HEK293 (cell line): ENCODE results near the gene HOXA11.

ENCODE experiments used
- CTCF ChIA-PET: fragments of 350-600 bp; formaldehyde crosslinking; extraction: SDS; loops from one replicate; lab custom pipeline; 2021; ENCODE audit warnings: antibody characterized with exemption; lab: Yijun Ruan, JAX
- POLR2A ChIA-PET: fragments of 300-600 bp; formaldehyde crosslinking; extraction: SDS; loops from one replicate; lab custom pipeline; 2020; ENCODE audit warnings: antibody characterized with exemption, inconsistent platforms; lab: Yijun Ruan, JAX
- H3K27ac ChIP-seq: fragments of 200-500 bp; sonication (Bioruptor generic); 2 replicates; pipeline ENCODE4 v1.5.1; 2014; ENCODE audit warnings: low read depth, low read length, control low read depth, inconsistent platforms; ENCODE audit errors: extremely low read depth
- H3K36me3 ChIP-seq, 2 experiments: fragments of 200-500 bp in 1 of 2; sonication (Bioruptor generic) in 1 of 2; 1 replicate in 1 of 2; 2 replicates in 1 of 2; pipeline ENCODE4 v1.5.1; 2014 to 2017; ENCODE audit warnings: inconsistent platforms in 2 of 2, low read length in 2 of 2; ENCODE audit not compliant: control insufficient read depth in 2 of 2, insufficient read depth in 1 of 2
- H3K4me1 ChIP-seq: fragments of 200-500 bp; sonication (Bioruptor generic); 2 replicates; pipeline ENCODE4 v1.5.1; 2014; ENCODE audit warnings: mild to moderate bottlenecking, low read length, inconsistent platforms; ENCODE audit not compliant: control insufficient read depth, insufficient read depth
- H3K4me3 ChIP-seq: 2 replicates; pipeline ENCODE4 v1.5.1; 2011; ENCODE audit warnings: low read depth, mild to moderate bottlenecking, control low read depth, low read length, moderate library complexity
- H3K9me3 ChIP-seq: fragments of 200-500 bp; sonication (Bioruptor generic); 2 replicates; pipeline ENCODE4 v1.5.1; 2014; ENCODE audit warnings: low read depth, low read length, inconsistent platforms; ENCODE audit not compliant: control insufficient read depth, insufficient read depth
- KLF8 ChIP-seq: fragments of 450-650 bp; formaldehyde crosslinking; IDR thresholded peaks from 2 replicates; pipeline ENCODE4 v1.5.1; 2016; ENCODE audit warnings: missing biosample characterization, missing genetic modification characterization
- PRDM10 ChIP-seq: fragments of 450-650 bp; formaldehyde crosslinking; IDR thresholded peaks from 2 replicates; pipeline ENCODE4 v1.5.1; 2016; ENCODE audit warnings: missing biosample characterization, missing genetic modification characterization
- TCF7L2 ChIP-seq: IDR thresholded peaks from 2 replicates; pipeline ENCODE4 v1.6.1; 2011; ENCODE audit warnings: low read depth, mild to moderate bottlenecking, inconsistent platforms, low read length, moderate library complexity, borderline replicate concordance
- ZBTB20 ChIP-seq: fragments of 450-650 bp; formaldehyde crosslinking; IDR thresholded peaks from 2 replicates; pipeline ENCODE4 v1.5.1; 2016; ENCODE audit warnings: missing biosample characterization, missing genetic modification characterization
- ZBTB26 ChIP-seq: fragments of 450-650 bp; formaldehyde crosslinking; optimal IDR thresholded peaks from 2 replicates; pipeline ENCODE3; 2016; ENCODE audit warnings: missing biosample characterization, mild to moderate bottlenecking, missing genetic modification characterization
- ZBTB8A ChIP-seq: fragments of 450-650 bp; formaldehyde crosslinking; IDR thresholded peaks from 2 replicates; pipeline ENCODE4 v1.5.1; 2016; ENCODE audit warnings: missing biosample characterization, missing genetic modification characterization
- ZFHX2 ChIP-seq: fragments of 450-650 bp; formaldehyde crosslinking; conservative IDR thresholded peaks from 2 replicates; pipeline ENCODE4 v1.5.1; 2016; ENCODE audit warnings: missing biosample characterization, missing genetic modification characterization
- ZFP37 ChIP-seq: fragments of 450-650 bp; formaldehyde crosslinking; IDR thresholded peaks from 2 replicates; pipeline ENCODE4 v1.5.1; 2016; ENCODE audit warnings: missing biosample characterization, missing genetic modification characterization
- ZNF121 ChIP-seq: fragments of 450-650 bp; formaldehyde crosslinking; IDR thresholded peaks from 2 replicates; pipeline ENCODE4 v1.5.1; 2016; ENCODE audit warnings: missing biosample characterization, missing genetic modification characterization
- ZNF148 ChIP-seq: fragments of 450-650 bp; formaldehyde crosslinking; IDR thresholded peaks from 2 replicates; pipeline ENCODE4 v1.5.0; 2017; ENCODE audit warnings: missing biosample characterization, missing genetic modification characterization, borderline replicate concordance
- ZNF266 ChIP-seq: fragments of 450-650 bp; formaldehyde crosslinking; IDR thresholded peaks from 2 replicates; pipeline ENCODE4 v1.5.1; 2016; ENCODE audit warnings: missing biosample characterization, missing genetic modification characterization, low read depth
- ZNF280C ChIP-seq: fragments of 450-650 bp; formaldehyde crosslinking; IDR thresholded peaks from 2 replicates; pipeline ENCODE4 v1.5.1; 2016; ENCODE audit warnings: missing biosample characterization, missing genetic modification characterization
- ZNF335 ChIP-seq: fragments of 450-650 bp; formaldehyde crosslinking; conservative IDR thresholded peaks from 2 replicates; pipeline ENCODE4 v1.5.1; 2016; ENCODE audit warnings: missing biosample characterization, missing genetic modification characterization
- ZNF341 ChIP-seq: fragments of 450-650 bp; formaldehyde crosslinking; IDR thresholded peaks from 2 replicates; pipeline ENCODE4; 2016; ENCODE audit warnings: low read depth, missing biosample characterization, missing genetic modification characterization
- ZNF398 ChIP-seq: fragments of 450-650 bp; formaldehyde crosslinking; IDR thresholded peaks from 2 replicates; pipeline ENCODE4 v1.5.1; 2017; ENCODE audit warnings: missing biosample characterization, missing genetic modification characterization
- ZNF501 ChIP-seq: fragments of 450-650 bp; formaldehyde crosslinking; IDR thresholded peaks from 2 replicates; pipeline ENCODE4 v1.5.1; 2016; ENCODE audit warnings: missing biosample characterization, missing genetic modification characterization
- ZNF529 ChIP-seq: fragments of 450-650 bp; formaldehyde crosslinking; IDR thresholded peaks from 2 replicates; pipeline ENCODE4 v1.5.1; 2017; ENCODE audit warnings: missing genetic modification characterization, missing biosample characterization; ENCODE audit not compliant: insufficient replicate concordance
- ZNF747 ChIP-seq: fragments of 450-650 bp; formaldehyde crosslinking; IDR thresholded peaks from 2 replicates; pipeline ENCODE4 v1.5.1; 2016; ENCODE audit warnings: missing biosample characterization, missing genetic modification characterization
- ZNF768 ChIP-seq: fragments of 450-650 bp; formaldehyde crosslinking; IDR thresholded peaks from 2 replicates; pipeline ENCODE4 v1.5.1; 2018; ENCODE audit warnings: missing biosample characterization, mild to moderate bottlenecking, missing genetic modification characterization
- ZNF830 ChIP-seq: fragments of 450-650 bp; IDR thresholded peaks from 2 replicates; pipeline ENCODE4 v1.5.0; 2018; ENCODE audit warnings: missing biosample characterization, missing genetic modification characterization, low read depth, mild to moderate bottlenecking, moderate library complexity
- ZNF843 ChIP-seq: fragments of 450-650 bp; formaldehyde crosslinking; IDR thresholded peaks from 2 replicates; pipeline ENCODE4 v1.5.1; 2016; ENCODE audit warnings: missing biosample characterization, missing genetic modification characterization
- ZSCAN23 ChIP-seq: fragments of 450-650 bp; formaldehyde crosslinking; IDR thresholded peaks from 2 replicates; pipeline ENCODE4 v1.5.1; 2016; ENCODE audit warnings: missing biosample characterization, missing genetic modification characterization
- ZSCAN5A ChIP-seq: fragments of 450-650 bp; formaldehyde crosslinking; IDR thresholded peaks from 2 replicates; pipeline ENCODE4 v1.5.1; 2016; ENCODE audit warnings: missing biosample characterization, missing genetic modification characterization
- ZXDB ChIP-seq: fragments of 450-650 bp; formaldehyde crosslinking; IDR thresholded peaks from 2 replicates; pipeline ENCODE4 v1.5.1; 2016; ENCODE audit warnings: missing biosample characterization, missing genetic modification characterization

HOXA11 gene

GRCh38 chr7:27191833-27192545 is 7.0 kb upstream of the HOXA11 start:
- H3K4me1 ChIP-seq: peaks cover 27% of the 10 kb centered on the region
- no peak overlapping the region for H3K27ac ChIP-seq
- no peak overlapping the region for H3K4me3 ChIP-seq
- no peaks in the 10 kb centered on the region for H3K9me3 ChIP-seq
- POLR2A ChIA-PET: no interaction called here
- peaks cover 11 to 23% of the 10 kb centered on the region in 2 experiments; a peak in 2 of 3 replicates for H3K36me3 ChIP-seq
- CTCF ChIA-PET: interaction anchor here (1.1 kb wide), 1 partner anchor 1299 kb away, joined by 4 read pairs; no protein-coding TSS in a partner anchor
- no peak for TF ChIP-seq ZNF768 (tag by site-specific recombination)
- 0 out of 2 replicates have a peak, but pooled peaks have one; percentile 22 for TF ChIP-seq ZFHX2 (tag by site-specific recombination)
- TF ChIP-seq ZNF830 (tag by site-specific recombination): no peak
- TF ChIP-seq KLF8: peak; percentile 31; the same call in 1 of the 2 replicates
- TF ChIP-seq ZXDB: peak; percentile 14; the same call in 1 of the 2 replicates
- no peak for TF ChIP-seq ZNF280C (tag by site-specific recombination)
- TF ChIP-seq ZNF148: no peak
- TF ChIP-seq ZNF529: no peak
- peak; percentile 52 for TF ChIP-seq ZBTB26 (tag by site-specific recombination)
- no peak for TF ChIP-seq ZBTB20 (tag by site-specific recombination)
- no peak for TF ChIP-seq ZNF121
- peak; percentile 39; the same call in 1 of the 2 replicates for TF ChIP-seq ZNF398
- no peak for TF ChIP-seq ZFP37 (tag by site-specific recombination)
- TF ChIP-seq ZNF341 (tag by site-specific recombination): 0 out of 2 replicates have a peak, but pooled peaks have one; percentile 12
- TF ChIP-seq ZBTB8A (tag by site-specific recombination): 0 out of 2 replicates have a peak, but pooled peaks have one; percentile 12
- no peak for TF ChIP-seq ZSCAN23 (tag by site-specific recombination)
- no peak for TF ChIP-seq ZNF266
- TF ChIP-seq PRDM10 (tag by site-specific recombination): peak; percentile 67
- no peak for TF ChIP-seq ZNF501 (tag by site-specific recombination)
- TF ChIP-seq ZNF335 (tag by site-specific recombination): peak; percentile 49
- TF ChIP-seq ZNF747: no peak
- no peak for TF ChIP-seq ZSCAN5A (tag by site-specific recombination)
- no peak for TF ChIP-seq TCF7L2
- TF ChIP-seq ZNF843 (tag by site-specific recombination): no peak
